Fibroblast of skin of back (primary cell): ENCODE measurements around the gene RFX3. TPM values are rescaled to one million over a fixed set of nuclear protein-coding genes. Genes with fewer than 3 reads are reported as not detected.

ENCODE experiments used
- DNase-seq: peaks from one replicate; pipeline ENCODE4 v3.0.0-alpha.2; 2013
- polyA plus RNA-seq, 2 experiments: library from polyadenylated mRNA; unstranded; fragments of 120-200 nt; gene quantifications; one replicate each; pipeline ENCODE4 v1.2.1, GENCODE V29; 2013; ENCODE audit not compliant: insufficient read length in 2 of 2

Gene RFX3
- polyA plus RNA-seq (2013, experiment 1 of 2; ENCODE audit: insufficient read length), result 1.8 TPM
- 1.6 TPM for polyA plus RNA-seq (2013, experiment 2 of 2; ENCODE audit: insufficient read length)

GRCh38 chr9:3525836-3526164, at the start of gene RFX3:
Gene RFX3, minus strand, starts transcription at chr9:3526001. Its CDS starts 130,413 bp downstream, at chr9:3395588.
- peak; percentile 96 for DNase-seq

- no peak for DNase-seq
Observed at GRCh38 chr9:3571500-3571899, 45.7 kb upstream of the RFX3 start.

- no peak for DNase-seq
Observed at GRCh38 chr9:3569529-3569928, 43.7 kb upstream of the RFX3 start.

- DNase-seq, result no peak
Observed at GRCh38 chr9:3567988-3568387, 42.2 kb upstream of the RFX3 start.

GRCh38 chr9:3553076-3553765, 27.4 kb upstream of the RFX3 start:
- no peak for DNase-seq

- no peak for DNase-seq
Observed at GRCh38 chr9:3549225-3549624, 23.4 kb upstream of the RFX3 start.

- no peak for DNase-seq
Observed at GRCh38 chr9:3548648-3549047, 22.8 kb upstream of the RFX3 start.

GRCh38 chr9:3541206-3541605, 15.4 kb upstream of the RFX3 start:
- no peak for DNase-seq

GRCh38 chr9:3534614-3535404, 9.0 kb upstream of the RFX3 start:
- no peak for DNase-seq

- no peak for DNase-seq
Observed at GRCh38 chr9:3532158-3532557, 6.4 kb upstream of the RFX3 start.

- no peak for DNase-seq
Observed at GRCh38 chr9:3528451-3528850, 2.6 kb upstream of the RFX3 start.

- DNase-seq, result peak; percentile 11
Observed at GRCh38 chr9:3526997-3527940, 1.5 kb upstream of the RFX3 start.

- DNase-seq, result peak; percentile 87
Observed at GRCh38 chr9:3526165-3526996, 580 bp upstream of the RFX3 start.

GRCh38 chr9:3525096-3525835, 535 bp downstream of the RFX3 start:
- DNase-seq, result no peak

- no peak for DNase-seq
Observed at GRCh38 chr9:3521966-3522365, 3.8 kb downstream of the RFX3 start.

GRCh38 chr9:3520564-3520963, 5.2 kb downstream of the RFX3 start:
- DNase-seq, result no peak

- DNase-seq, result no peak
Observed at GRCh38 chr9:3517377-3518048, 8.3 kb downstream of the RFX3 start.

GRCh38 chr9:3516667-3517330, 9.0 kb downstream of the RFX3 start:
- DNase-seq, result peak; percentile 21

- no peak for DNase-seq
Observed at GRCh38 chr9:3515405-3515804, 10.4 kb downstream of the RFX3 start.

- no peak for DNase-seq
Observed at GRCh38 chr9:3514786-3515185, 11.0 kb downstream of the RFX3 start.
